SK-N-SH treated with all-trans-retinoic acid at 6 μM for 48 hours (cell line): Measurements from ENCODE around the gene TCF3.

Experiments
- ATAC-seq: fragments of 200-7000 bp; cut with Tn5 transposase; 3 replicates; pipeline ENCODE4 v1.9.1; 2020; ENCODE audit warnings: mild to moderate bottlenecking, moderate library complexity
- ARNTL ChIP-seq: fragments of 450-650 bp; formaldehyde crosslinking; IDR thresholded peaks from 2 replicates; pipeline ENCODE4 v1.5.0; 2020; ENCODE audit warnings: low read depth, mild to moderate bottlenecking, moderate library complexity, borderline replicate concordance
- BACH2 ChIP-seq: fragments of 250-450 bp; sonication (Bioruptor Pico); IDR thresholded peaks from 2 replicates; pipeline ENCODE4 v1.9.0; 2021; ENCODE audit warnings: mild to moderate bottlenecking, borderline replicate concordance
- ESRRG ChIP-seq: fragments of 250-450 bp; sonication (Bioruptor Pico); IDR thresholded peaks from 2 replicates; pipeline ENCODE4 v1.6.1; 2021; ENCODE audit warnings: mild to moderate bottlenecking
- GLIS3 ChIP-seq: fragments of 250-450 bp; sonication (Bioruptor Pico); IDR thresholded peaks from 2 replicates; pipeline ENCODE4 v1.5.0; 2020; ENCODE audit warnings: mild to moderate bottlenecking, moderate library complexity
- ISL1 ChIP-seq: fragments of 250-450 bp; sonication (Bioruptor Pico); IDR thresholded peaks from 2 replicates; pipeline ENCODE4 v2.1.2; 2022; ENCODE audit warnings: mild to moderate bottlenecking, moderate library complexity
- OSR1 ChIP-seq: fragments of 250-450 bp; sonication (Bioruptor Pico); IDR thresholded peaks from 2 replicates; pipeline ENCODE4 v1.8.0; 2022; ENCODE audit warnings: moderate library complexity, mild to moderate bottlenecking, inconsistent platforms
- SNAI2 ChIP-seq: fragments of 250-450 bp; sonication (Bioruptor Pico); IDR thresholded peaks from 2 replicates; pipeline ENCODE4 v1.5.0; 2020; ENCODE audit warnings: mild to moderate bottlenecking, moderate library complexity
- TCF4 ChIP-seq: fragments of 250-450 bp; sonication (Bioruptor Pico); IDR thresholded peaks from 2 replicates; pipeline ENCODE4 v1.8.0; 2021; ENCODE audit warnings: mild to moderate bottlenecking, moderate library complexity, borderline replicate concordance
- TOX ChIP-seq: fragments of 250-450 bp; sonication (Bioruptor Pico); IDR thresholded peaks from 2 replicates; pipeline ENCODE4 v1.8.0; 2021; ENCODE audit warnings: mild to moderate bottlenecking, moderate library complexity, borderline replicate concordance
- ZC3H10 ChIP-seq: fragments of 250-450 bp; sonication (Bioruptor Pico); IDR thresholded peaks from 2 replicates; pipeline ENCODE4 v1.5.1; 2021; ENCODE audit warnings: mild to moderate bottlenecking, moderate library complexity
- ZFP3 ChIP-seq: fragments of 250-450 bp; sonication (Bioruptor Pico); IDR thresholded peaks from 2 replicates; pipeline ENCODE4 v1.5.0; 2020; ENCODE audit warnings: mild to moderate bottlenecking, moderate library complexity
- ZFP30 ChIP-seq: fragments of 450-650 bp; formaldehyde crosslinking; IDR thresholded peaks from 2 replicates; pipeline ENCODE4 v1.5.0; 2022; ENCODE audit warnings: mild to moderate bottlenecking, moderate library complexity
- ZNF565 ChIP-seq: fragments of 450-650 bp; formaldehyde crosslinking; conservative IDR thresholded peaks from 2 replicates; pipeline ENCODE4 v1.5.0; 2020; ENCODE audit warnings: low read depth, mild to moderate bottlenecking, moderate library complexity
- ZNF70 ChIP-seq: fragments of 450-650 bp; formaldehyde crosslinking; IDR thresholded peaks from 2 replicates; pipeline ENCODE4 v1.5.0; 2020; ENCODE audit warnings: mild to moderate bottlenecking, moderate library complexity
- ZNF8 ChIP-seq: fragments of 450-650 bp; formaldehyde crosslinking; IDR thresholded peaks from 2 replicates; pipeline ENCODE4 v1.5.0; 2020; ENCODE audit warnings: mild to moderate bottlenecking, moderate library complexity
- TF ChIP-seq, protein P1 (sequence below): fragments of 250-450 bp; sonication (Bioruptor Pico); IDR thresholded peaks from 2 replicates; pipeline ENCODE4 v1.5.0; 2020; ENCODE audit warnings: mild to moderate bottlenecking, moderate library complexity
- TF ChIP-seq, protein P2 (sequence below): fragments of 250-450 bp; sonication (Bioruptor Pico); IDR thresholded peaks from 2 replicates; pipeline ENCODE4 v1.8.0; 2020; ENCODE audit warnings: mild to moderate bottlenecking, moderate library complexity, borderline replicate concordance
- TF ChIP-seq, protein P3 (sequence below): fragments of 250-450 bp; sonication (Bioruptor Pico); IDR thresholded peaks from 2 replicates; pipeline ENCODE4 v1.5.1; 2021; ENCODE audit warnings: mild to moderate bottlenecking, moderate library complexity
- TF ChIP-seq, protein P4 (sequence below): fragments of 250-450 bp; sonication (Bioruptor Pico); IDR thresholded peaks from 2 replicates; pipeline ENCODE4 v1.8.0; 2021; ENCODE audit warnings: low read depth, mild to moderate bottlenecking, moderate library complexity, borderline replicate concordance
- TF ChIP-seq, protein P5 (sequence below): fragments of 250-450 bp; sonication (Bioruptor Pico); IDR thresholded peaks from 2 replicates; pipeline ENCODE4 v1.5.1; 2020; ENCODE audit warnings: low read depth, mild to moderate bottlenecking, moderate library complexity

TCF3 gene

DNA sequence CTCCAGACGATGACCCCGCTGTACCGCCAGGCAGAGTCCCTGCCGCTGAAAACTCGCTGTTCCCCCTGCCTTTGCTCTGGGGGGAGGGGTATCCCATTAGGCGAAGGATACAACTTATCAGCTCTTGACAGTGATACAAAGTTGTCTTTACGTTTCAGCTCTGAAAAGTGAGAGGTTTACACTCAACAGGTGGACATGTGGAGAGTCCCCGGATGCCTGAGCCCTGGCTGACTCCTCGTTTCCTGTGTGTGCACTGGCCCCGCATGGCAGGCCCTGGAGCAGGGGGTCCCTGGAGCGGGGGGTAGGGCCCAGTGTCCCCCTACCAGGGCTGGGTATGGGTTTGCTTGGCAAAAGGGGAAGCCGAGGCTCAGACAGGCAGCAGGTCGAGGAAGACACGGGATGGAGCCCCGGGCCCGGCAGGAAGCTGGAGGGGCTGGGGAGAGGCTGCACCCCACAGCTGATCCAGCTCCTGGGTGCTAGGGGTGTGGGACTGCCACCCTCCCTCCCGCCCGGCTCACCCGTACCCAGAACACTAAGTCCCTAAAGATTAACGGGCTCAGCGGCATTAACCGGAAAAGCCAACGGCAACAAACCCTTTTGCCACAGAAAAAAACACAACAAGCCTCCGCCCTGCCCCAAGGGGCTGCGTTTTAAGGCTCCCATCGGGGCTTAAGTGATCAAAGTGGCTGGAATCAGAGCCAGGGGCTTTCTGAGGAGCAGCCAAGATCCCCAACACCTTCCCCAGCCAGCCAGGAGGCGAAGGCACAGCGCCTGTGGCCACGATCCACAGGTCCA lies 5.6 kb downstream of the TCF3 start:
- TF ChIP-seq ZFP3 (CRISPR knock-in tag) (no peak), ZC3H10 (CRISPR knock-in tag) (no peak), ISL1 (no peak), TCF4 (CRISPR knock-in tag) (no peak), ZFP30 (CRISPR knock-in tag) (no peak), OSR1 (no peak), SNAI2 (no peak), TOX (CRISPR knock-in tag) (no peak), ESRRG (CRISPR knock-in tag) (no peak), BACH2 (CRISPR knock-in tag) (no peak), ZNF70 (no peak), ARNTL (CRISPR knock-in tag) (no peak)
- TF ChIP-seq, protein P1, sequence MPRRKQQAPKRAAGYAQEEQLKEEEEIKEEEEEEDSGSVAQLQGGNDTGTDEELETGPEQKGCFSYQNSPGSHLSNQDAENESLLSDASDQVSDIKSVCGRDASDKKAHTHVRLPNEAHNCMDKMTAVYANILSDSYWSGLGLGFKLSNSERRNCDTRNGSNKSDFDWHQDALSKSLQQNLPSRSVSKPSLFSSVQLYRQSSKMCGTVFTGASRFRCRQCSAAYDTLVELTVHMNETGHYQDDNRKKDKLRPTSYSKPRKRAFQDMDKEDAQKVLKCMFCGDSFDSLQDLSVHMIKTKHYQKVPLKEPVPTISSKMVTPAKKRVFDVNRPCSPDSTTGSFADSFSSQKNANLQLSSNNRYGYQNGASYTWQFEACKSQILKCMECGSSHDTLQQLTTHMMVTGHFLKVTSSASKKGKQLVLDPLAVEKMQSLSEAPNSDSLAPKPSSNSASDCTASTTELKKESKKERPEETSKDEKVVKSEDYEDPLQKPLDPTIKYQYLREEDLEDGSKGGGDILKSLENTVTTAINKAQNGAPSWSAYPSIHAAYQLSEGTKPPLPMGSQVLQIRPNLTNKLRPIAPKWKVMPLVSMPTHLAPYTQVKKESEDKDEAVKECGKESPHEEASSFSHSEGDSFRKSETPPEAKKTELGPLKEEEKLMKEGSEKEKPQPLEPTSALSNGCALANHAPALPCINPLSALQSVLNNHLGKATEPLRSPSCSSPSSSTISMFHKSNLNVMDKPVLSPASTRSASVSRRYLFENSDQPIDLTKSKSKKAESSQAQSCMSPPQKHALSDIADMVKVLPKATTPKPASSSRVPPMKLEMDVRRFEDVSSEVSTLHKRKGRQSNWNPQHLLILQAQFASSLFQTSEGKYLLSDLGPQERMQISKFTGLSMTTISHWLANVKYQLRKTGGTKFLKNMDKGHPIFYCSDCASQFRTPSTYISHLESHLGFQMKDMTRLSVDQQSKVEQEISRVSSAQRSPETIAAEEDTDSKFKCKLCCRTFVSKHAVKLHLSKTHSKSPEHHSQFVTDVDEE (CRISPR knock-in tag): no peak
- TF ChIP-seq, protein P2, sequence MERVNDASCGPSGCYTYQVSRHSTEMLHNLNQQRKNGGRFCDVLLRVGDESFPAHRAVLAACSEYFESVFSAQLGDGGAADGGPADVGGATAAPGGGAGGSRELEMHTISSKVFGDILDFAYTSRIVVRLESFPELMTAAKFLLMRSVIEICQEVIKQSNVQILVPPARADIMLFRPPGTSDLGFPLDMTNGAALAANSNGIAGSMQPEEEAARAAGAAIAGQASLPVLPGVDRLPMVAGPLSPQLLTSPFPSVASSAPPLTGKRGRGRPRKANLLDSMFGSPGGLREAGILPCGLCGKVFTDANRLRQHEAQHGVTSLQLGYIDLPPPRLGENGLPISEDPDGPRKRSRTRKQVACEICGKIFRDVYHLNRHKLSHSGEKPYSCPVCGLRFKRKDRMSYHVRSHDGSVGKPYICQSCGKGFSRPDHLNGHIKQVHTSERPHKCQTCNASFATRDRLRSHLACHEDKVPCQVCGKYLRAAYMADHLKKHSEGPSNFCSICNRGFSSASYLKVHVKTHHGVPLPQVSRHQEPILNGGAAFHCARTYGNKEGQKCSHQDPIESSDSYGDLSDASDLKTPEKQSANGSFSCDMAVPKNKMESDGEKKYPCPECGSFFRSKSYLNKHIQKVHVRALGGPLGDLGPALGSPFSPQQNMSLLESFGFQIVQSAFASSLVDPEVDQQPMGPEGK: no peak
- TF ChIP-seq, protein P3, sequence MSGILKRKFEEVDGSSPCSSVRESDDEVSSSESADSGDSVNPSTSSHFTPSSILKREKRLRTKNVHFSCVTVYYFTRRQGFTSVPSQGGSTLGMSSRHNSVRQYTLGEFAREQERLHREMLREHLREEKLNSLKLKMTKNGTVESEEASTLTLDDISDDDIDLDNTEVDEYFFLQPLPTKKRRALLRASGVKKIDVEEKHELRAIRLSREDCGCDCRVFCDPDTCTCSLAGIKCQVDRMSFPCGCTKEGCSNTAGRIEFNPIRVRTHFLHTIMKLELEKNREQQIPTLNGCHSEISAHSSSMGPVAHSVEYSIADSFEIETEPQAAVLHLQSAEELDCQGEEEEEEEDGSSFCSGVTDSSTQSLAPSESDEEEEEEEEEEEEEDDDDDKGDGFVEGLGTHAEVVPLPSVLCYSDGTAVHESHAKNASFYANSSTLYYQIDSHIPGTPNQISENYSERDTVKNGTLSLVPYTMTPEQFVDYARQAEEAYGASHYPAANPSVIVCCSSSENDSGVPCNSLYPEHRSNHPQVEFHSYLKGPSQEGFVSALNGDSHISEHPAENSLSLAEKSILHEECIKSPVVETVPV: no peak
- TF ChIP-seq, protein P4, sequence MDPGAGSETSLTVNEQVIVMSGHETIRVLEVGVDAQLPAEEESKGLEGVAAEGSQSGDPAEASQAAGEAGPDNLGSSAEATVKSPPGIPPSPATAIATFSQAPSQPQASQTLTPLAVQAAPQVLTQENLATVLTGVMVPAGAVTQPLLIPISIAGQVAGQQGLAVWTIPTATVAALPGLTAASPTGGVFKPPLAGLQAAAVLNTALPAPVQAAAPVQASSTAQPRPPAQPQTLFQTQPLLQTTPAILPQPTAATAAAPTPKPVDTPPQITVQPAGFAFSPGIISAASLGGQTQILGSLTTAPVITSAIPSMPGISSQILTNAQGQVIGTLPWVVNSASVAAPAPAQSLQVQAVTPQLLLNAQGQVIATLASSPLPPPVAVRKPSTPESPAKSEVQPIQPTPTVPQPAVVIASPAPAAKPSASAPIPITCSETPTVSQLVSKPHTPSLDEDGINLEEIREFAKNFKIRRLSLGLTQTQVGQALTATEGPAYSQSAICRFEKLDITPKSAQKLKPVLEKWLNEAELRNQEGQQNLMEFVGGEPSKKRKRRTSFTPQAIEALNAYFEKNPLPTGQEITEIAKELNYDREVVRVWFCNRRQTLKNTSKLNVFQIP (CRISPR knock-in tag): no peak
- ATAC-seq: no peak

DNA sequence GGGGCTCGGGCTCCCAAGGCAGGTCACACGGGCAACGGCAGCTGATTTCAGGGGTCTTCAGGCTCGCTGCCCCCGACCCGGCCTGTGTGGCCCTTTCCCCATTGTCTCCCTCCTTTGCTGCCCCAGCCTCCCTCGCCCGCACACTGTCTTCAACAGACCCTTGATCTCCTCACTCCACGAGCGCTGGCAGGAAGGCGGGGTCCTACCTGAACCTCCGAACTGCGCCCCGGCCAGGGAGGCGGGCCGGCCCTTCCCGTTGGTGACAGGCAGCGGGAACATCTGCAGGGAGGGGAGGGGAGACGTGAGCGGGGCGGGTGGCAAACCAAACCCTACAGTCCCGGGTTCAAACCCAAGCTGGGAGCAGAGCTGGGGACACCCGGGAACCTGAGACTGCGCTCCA lies 6.3 kb downstream of the TCF3 start:
- no peak for ATAC-seq
- TF ChIP-seq ZNF565 (CRISPR knock-in tag): no peak
- TF ChIP-seq ZC3H10 (CRISPR knock-in tag): no peak
- TF ChIP-seq, protein P4 (CRISPR knock-in tag): no peak
- TF ChIP-seq ISL1: no peak
- TF ChIP-seq, all 23 proteins: peak for 0

DNA sequence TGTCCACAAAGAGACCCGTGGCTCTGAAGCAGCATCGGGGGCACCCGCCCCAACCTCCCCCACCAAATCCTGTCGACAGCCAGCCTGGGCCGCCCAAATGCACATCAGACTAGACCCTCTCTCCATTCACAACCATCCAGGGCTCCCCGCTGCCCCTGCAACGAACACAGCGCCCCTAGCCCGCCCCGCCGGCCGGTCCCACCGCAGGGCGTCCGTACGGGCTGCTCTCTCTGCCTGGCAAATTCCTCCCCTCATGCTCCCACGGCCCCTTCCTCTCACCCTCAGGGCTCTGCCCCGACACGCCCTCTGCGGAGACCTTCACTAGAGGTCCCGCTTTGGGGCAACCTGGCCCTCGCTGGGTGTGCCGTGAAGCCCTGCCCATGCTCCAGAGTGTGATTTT lies 7.1 kb downstream of the TCF3 start:
- ATAC-seq: no peak
- TF ChIP-seq TCF4 (CRISPR knock-in tag) (no peak), ZNF8 (no peak), OSR1 (no peak), ISL1 (no peak), ZNF565 (CRISPR knock-in tag) (no peak), ZNF70 (no peak), GLIS3 (no peak)
- TF ChIP-seq, protein P2: no peak
- TF ChIP-seq, protein P5, sequence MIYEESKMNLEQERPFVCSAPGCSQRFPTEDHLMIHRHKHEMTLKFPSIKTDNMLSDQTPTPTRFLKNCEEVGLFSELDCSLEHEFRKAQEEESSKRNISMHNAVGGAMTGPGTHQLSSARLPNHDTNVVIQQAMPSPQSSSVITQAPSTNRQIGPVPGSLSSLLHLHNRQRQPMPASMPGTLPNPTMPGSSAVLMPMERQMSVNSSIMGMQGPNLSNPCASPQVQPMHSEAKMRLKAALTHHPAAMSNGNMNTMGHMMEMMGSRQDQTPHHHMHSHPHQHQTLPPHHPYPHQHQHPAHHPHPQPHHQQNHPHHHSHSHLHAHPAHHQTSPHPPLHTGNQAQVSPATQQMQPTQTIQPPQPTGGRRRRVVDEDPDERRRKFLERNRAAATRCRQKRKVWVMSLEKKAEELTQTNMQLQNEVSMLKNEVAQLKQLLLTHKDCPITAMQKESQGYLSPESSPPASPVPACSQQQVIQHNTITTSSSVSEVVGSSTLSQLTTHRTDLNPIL (CRISPR knock-in tag): no peak
- TF ChIP-seq, protein P4 (CRISPR knock-in tag): no peak
- TF ChIP-seq, protein P3: no peak
